ENCODE data around the gene UBLCP1. TPM values are rescaled to one million over a fixed set of nuclear protein-coding genes. Genes with fewer than 3 reads are reported as not detected.
"Not testable (repeated sequence)": the region's sequence is repeated elsewhere in the genome, so short reads cannot be mapped to it uniquely, and the experiment has no call there.

UBLCP1 gene
- total RNA-seq, 2 experiments from 2014 or later: 11.3 to 24.9 TPM

- TF ChIP-seq CTCF (conservative IDR thresholded peaks at IDR 0.05; ENCODE audit: low read length): no peak
- no peak for TF ChIP-seq EZH2phosphoT487 (IDR thresholded peaks at IDR 0.05; ENCODE audit: borderline replicate concordance, low read depth, low read length)
- Histone ChIP-seq H2AFZ (ENCODE audit: low read length) (no peak overlapping the region), H3K27ac (ENCODE audit: low read depth, low read length, poor library complexity, severe bottlenecking) (no peak overlapping the region), H3K9me3 (ENCODE audit: low read length) (no peaks in the 10 kb centered on the region), H3K36me3 (ENCODE audit: insufficient read depth, low read length) (no peaks in the 10 kb centered on the region), H3K4me2 (ENCODE audit: low read length) (no peak overlapping the region), H3K79me2 (ENCODE audit: insufficient read depth, low read depth, low read length) (no peaks in the 10 kb centered on the region), H3K4me1 (ENCODE audit: insufficient read depth, low read length, poor library complexity, severe bottlenecking) (no peaks in the 10 kb centered on the region), H3K9me2 (ENCODE audit: insufficient read depth, low read length) (no peaks in the 10 kb centered on the region), H4K20me1 (ENCODE audit: insufficient read depth, low read length) (no peaks in the 10 kb centered on the region), H3K4me3 (ENCODE audit: low read depth, low read length, poor library complexity, severe bottlenecking) (no peak overlapping the region)
- intact Hi-C loops (cut with micrococcal nuclease; ENCODE audit: unreplicated experiment): no loop called here
- ChIA-PET POLR2A (no interaction called here), CTCF (ENCODE audit: unreplicated experiment) (no interaction called here)
- BruUV-seq (replicated peaks): no TSS peak
- no peak for DNase-seq (ENCODE audit: low spot score)
These were observed 38.6 kb upstream of the UBLCP1 start for GRCh38 chr5:159224471-159224870.

DNA sequence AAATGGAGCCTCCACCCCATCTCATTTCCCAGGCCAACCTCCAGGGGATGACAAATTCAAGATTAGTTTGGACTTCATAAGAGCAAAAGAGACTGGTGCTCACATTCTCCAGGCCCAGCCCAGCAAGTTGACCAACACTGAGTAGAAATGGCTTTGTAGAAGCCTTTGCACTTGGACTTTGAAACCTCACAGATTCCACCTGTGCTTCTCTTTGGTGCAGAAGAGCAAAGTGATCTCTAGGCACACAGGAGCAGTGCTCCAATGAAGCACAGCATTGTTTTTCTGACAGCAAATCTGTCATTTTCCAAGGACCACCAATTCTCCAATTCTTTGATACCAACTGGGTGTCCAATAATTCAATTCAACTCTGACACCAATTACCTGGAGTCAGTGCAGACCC is 36.6 kb upstream of the UBLCP1 start:
- no peak overlapping the region for H2AFZ ChIP-seq (ENCODE audit: low read length)
- H4K20me1 ChIP-seq (ENCODE audit: insufficient read depth, low read length): no peaks in the 10 kb centered on the region
- no peaks in the 10 kb centered on the region for H3K36me3 ChIP-seq (ENCODE audit: insufficient read depth, low read length)
- H3K27ac ChIP-seq (ENCODE audit: low read depth, low read length, poor library complexity, severe bottlenecking): no peak overlapping the region
- intact Hi-C loops (cut with micrococcal nuclease; ENCODE audit: unreplicated experiment): no loop called here
- H3K4me3 ChIP-seq (ENCODE audit: low read depth, low read length, poor library complexity, severe bottlenecking): no peak overlapping the region
- no peaks in the 10 kb centered on the region for H3K9me3 ChIP-seq (ENCODE audit: low read length)
- H3K79me2 ChIP-seq (ENCODE audit: insufficient read depth, low read depth, low read length): no peaks in the 10 kb centered on the region
- DNase-seq (ENCODE audit: low spot score): no peak
- no peaks in the 10 kb centered on the region for H3K4me1 ChIP-seq (ENCODE audit: insufficient read depth, low read length, poor library complexity, severe bottlenecking)
- ChIA-PET POLR2A (interaction anchor here (1.1 kb wide), 1 partner anchor 11 kb away, joined by 3 read pairs; no protein-coding TSS in a partner anchor), CTCF (ENCODE audit: unreplicated experiment) (no interaction called here)
- no TSS peak for BruUV-seq (replicated peaks)
- no peak for TF ChIP-seq EZH2phosphoT487 (IDR thresholded peaks at IDR 0.05; ENCODE audit: borderline replicate concordance, low read depth, low read length)
- H3K9me2 ChIP-seq (ENCODE audit: insufficient read depth, low read length): no peaks in the 10 kb centered on the region
- H3K4me2 ChIP-seq (ENCODE audit: low read length): no peak overlapping the region

DNA sequence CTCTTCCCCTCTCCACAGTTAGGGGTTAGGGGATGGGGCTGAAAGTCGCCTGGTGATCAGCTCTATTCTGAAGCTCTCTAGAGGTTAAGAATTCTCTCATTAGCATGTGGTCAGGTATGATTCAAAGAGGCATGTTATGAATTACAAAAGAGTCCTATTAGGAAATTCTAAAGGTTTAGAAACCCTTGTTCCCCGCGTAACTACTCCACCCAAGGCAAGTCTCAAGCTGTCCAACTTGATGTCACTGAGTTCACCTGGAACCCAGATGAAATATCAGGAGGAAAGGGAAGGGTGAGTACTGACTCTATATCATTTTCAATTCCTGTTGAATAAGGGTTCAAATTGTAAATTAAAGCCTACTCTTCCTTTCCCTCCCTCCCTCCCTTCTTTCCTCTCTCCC is 35.6 kb upstream of the UBLCP1 start:
- no peaks in the 10 kb centered on the region for H3K9me3 ChIP-seq (ENCODE audit: low read length)
- no peak overlapping the region for H2AFZ ChIP-seq (ENCODE audit: low read length)
- no peak overlapping the region for H3K27ac ChIP-seq (ENCODE audit: low read depth, low read length, poor library complexity, severe bottlenecking)
- H3K36me3 ChIP-seq (ENCODE audit: insufficient read depth, low read length): no peaks in the 10 kb centered on the region
- no TSS peak for BruUV-seq (replicated peaks)
- no peaks in the 10 kb centered on the region for H3K79me2 ChIP-seq (ENCODE audit: insufficient read depth, low read depth, low read length)
- no peak for DNase-seq (ENCODE audit: low spot score)
- H4K20me1 ChIP-seq (ENCODE audit: insufficient read depth, low read length): no peaks in the 10 kb centered on the region
- CTCF ChIA-PET (ENCODE audit: unreplicated experiment): no interaction called here
- intact Hi-C loops (cut with micrococcal nuclease; ENCODE audit: unreplicated experiment): no loop called here
- no peak for TF ChIP-seq CTCF (conservative IDR thresholded peaks at IDR 0.05; ENCODE audit: low read length)
- no peak for TF ChIP-seq EZH2phosphoT487 (IDR thresholded peaks at IDR 0.05; ENCODE audit: borderline replicate concordance, low read depth, low read length)
- H3K4me3 ChIP-seq (ENCODE audit: low read depth, low read length, poor library complexity, severe bottlenecking): no peak overlapping the region
- POLR2A ChIA-PET: interaction anchor here (0.6 kb wide), 1 partner anchor 77 kb away, joined by 4 read pairs; no protein-coding TSS in a partner anchor
- H3K9me2 ChIP-seq (ENCODE audit: insufficient read depth, low read length): no peaks in the 10 kb centered on the region
- no peaks in the 10 kb centered on the region for H3K4me1 ChIP-seq (ENCODE audit: insufficient read depth, low read length, poor library complexity, severe bottlenecking)
- H3K4me2 ChIP-seq (ENCODE audit: low read length): no peak overlapping the region

DNA sequence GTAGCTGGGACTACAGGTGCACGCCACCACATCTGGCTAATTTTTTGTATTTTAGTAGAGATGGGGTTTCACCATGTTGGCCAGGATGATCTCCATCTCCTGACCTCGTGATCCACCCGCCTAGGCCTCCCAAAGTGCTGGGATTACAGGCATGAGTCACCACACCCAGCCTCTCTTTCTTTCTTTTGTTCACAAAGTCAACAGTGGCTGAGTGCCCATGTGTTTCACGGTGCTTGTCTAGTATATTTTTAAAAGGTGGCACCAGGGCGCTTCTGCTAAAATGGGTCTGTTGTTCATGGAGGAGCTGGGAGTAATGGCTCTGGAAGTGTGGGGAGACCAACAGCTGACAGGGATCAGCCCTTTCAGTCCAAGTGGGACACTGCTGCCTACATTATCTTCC is 35.0 kb upstream of the UBLCP1 start:
- POLR2A ChIA-PET: interaction anchor here (0.6 to 1.3 kb wide), 2 partner anchors 17 to 77 kb away, joined by 3 to 4 read pairs; no protein-coding TSS in a partner anchor
- H3K4me2 ChIP-seq (ENCODE audit: low read length); H3K9me3 ChIP-seq (ENCODE audit: low read length); DNase-seq (ENCODE audit: low spot score); BruUV-seq (replicated peaks); H4K20me1 ChIP-seq (ENCODE audit: insufficient read depth, low read length); intact Hi-C loops (cut with micrococcal nuclease; ENCODE audit: unreplicated experiment); CTCF ChIA-PET (ENCODE audit: unreplicated experiment); H2AFZ ChIP-seq (ENCODE audit: low read length); H3K4me3 ChIP-seq (ENCODE audit: low read depth, low read length, poor library complexity, severe bottlenecking); H3K36me3 ChIP-seq (ENCODE audit: insufficient read depth, low read length); H3K9me2 ChIP-seq (ENCODE audit: insufficient read depth, low read length); H3K27ac ChIP-seq (ENCODE audit: low read depth, low read length, poor library complexity, severe bottlenecking); H3K79me2 ChIP-seq (ENCODE audit: insufficient read depth, low read depth, low read length); H3K4me1 ChIP-seq (ENCODE audit: insufficient read depth, low read length, poor library complexity, severe bottlenecking): not testable (repeated sequence)
